Measurements from ENCODE around the gene SPATA12.

GRCh38 chr3:57085211-57085610 is 24.7 kb downstream of the SPATA12 start:
- TF ChIP-seq CTCF (IDR thresholded peaks at IDR 0.05) (no peak), POLR2AphosphoS5 (IDR thresholded peaks at IDR 0.05) (no peak)

Measured in gastroesophageal sphincter (tissue), 3 donors.